Common myeloid progenitor, CD34-positive (primary cell): ENCODE data around the gene TYSND1.

Source experiments
- CTCF ChIA-PET: fragments of 350-600 bp; sonication (Branson Sonifier 250); formaldehyde crosslinking; loops from one replicate; lab custom pipeline; 2021; ENCODE audit warnings: antibody characterized with exemption; lab: Charles Lee
- POLR2A ChIA-PET: fragments of 350-600 bp; sonication (Branson Sonifier 250); formaldehyde crosslinking; loops from one replicate; lab custom pipeline; 2021; ENCODE audit warnings: antibody characterized with exemption; lab: Charles Lee
- DNase-seq, 3 donors: peaks; one replicate each; pipeline versions ENCODE4 v3.0.0 to v3.0.0-alpha.2; 2013
- H3K27ac ChIP-seq, 2 experiments: 1 replicate in 1 of 2; 2 replicates in 1 of 2; pipeline ENCODE4 v1.7.0; 2013; ENCODE audit warnings: inconsistent platforms in 2 of 2, low read length in 2 of 2, mild to moderate bottlenecking in 2 of 2, low read depth in 1 of 2, moderate library complexity in 1 of 2; ENCODE audit not compliant: severe bottlenecking in 2 of 2, insufficient read depth in 1 of 2, poor library complexity in 1 of 2
- H3K27me3 ChIP-seq, 5 experiments: replicated peaks in 2 of 5; 1 replicate in 3 of 5; 2 replicates in 2 of 5; pipeline versions ENCODE4 v1.6.1 to v1.7.0; 2013; ENCODE audit warnings: low read length in 4 of 5, mild to moderate bottlenecking in 2 of 5, moderate library complexity in 2 of 5, inconsistent platforms in 1 of 5; ENCODE audit not compliant: insufficient read depth in 5 of 5, control insufficient read depth in 4 of 5
- H3K36me3 ChIP-seq, 4 experiments: 1 replicate in 2 of 4; 2 replicates in 2 of 4; pipeline versions ENCODE4 v1.6.1 to v1.7.0; 2013; ENCODE audit warnings: low read length in 3 of 4, control low read depth in 1 of 4, mild to moderate bottlenecking in 1 of 4; ENCODE audit not compliant: control insufficient read depth in 4 of 4, insufficient read depth in 4 of 4
- H3K4me1 ChIP-seq, 4 experiments: 1 replicate in 3 of 4; 2 replicates in 1 of 4; pipeline versions ENCODE4 v1.6.1 to v1.7.1; 2013; ENCODE audit warnings: low read length in 3 of 4, mild to moderate bottlenecking in 3 of 4, control low read depth in 1 of 4, inconsistent platforms in 1 of 4, moderate library complexity in 1 of 4; ENCODE audit not compliant: control insufficient read depth in 4 of 4, insufficient read depth in 4 of 4; ENCODE audit errors: control extremely low read depth in 1 of 4
- H3K4me3 ChIP-seq, 7 experiments: 1 replicate in 4 of 7; 2 replicates in 3 of 7; pipeline versions ENCODE4 v1.5.1 to v1.7.0; 2013; ENCODE audit warnings: mild to moderate bottlenecking in 7 of 7, low read length in 6 of 7, moderate library complexity in 6 of 7, inconsistent platforms in 2 of 7, low read depth in 2 of 7, control low read depth in 1 of 7; ENCODE audit not compliant: insufficient read depth in 4 of 7, control insufficient read depth in 1 of 7; ENCODE audit errors: extremely low read depth in 1 of 7
- H3K9me3 ChIP-seq, 5 experiments: 1 replicate in 4 of 5; 2 replicates in 1 of 5; pipeline versions ENCODE4 v1.6.1 to v1.7.1; 2013; ENCODE audit warnings: low read length in 4 of 5, mild to moderate bottlenecking in 2 of 5, inconsistent platforms in 1 of 5, low read depth in 1 of 5, moderate library complexity in 1 of 5; ENCODE audit not compliant: control insufficient read depth in 4 of 5, insufficient read depth in 2 of 5; ENCODE audit errors: control extremely low read depth in 1 of 5
- WGBS: methylation state at CpG from one replicate; pipeline ENCODE4 v1.1.5; 2013; ENCODE audit not compliant: insufficient coverage; 5-methylcytosine and 5-hydroxymethylcytosine counted together

Gene TYSND1

GRCh38 chr10:70094250-70094649 lies 52.2 kb downstream of the TYSND1 start:
- WGBS = 100% methylated on average over 2 of the region's 2 CpGs
- Histone ChIP-seq H3K9me3 (no peaks in the 10 kb centered on the region), H3K4me3 (no peak overlapping the region), H3K36me3 (peaks cover 0 to 5% (median 1%) of the 10 kb centered on the region in 4 experiments), H3K27ac (no peak overlapping the region), H3K27me3 (no peaks in the 10 kb centered on the region), H3K4me1 (peaks cover 0 to 8% (median 1%) of the 10 kb centered on the region in 4 experiments)
- CTCF ChIA-PET = interaction anchor here (1.1 to 4.9 kb wide), 3 partner anchors 15 to 28 kb away, joined by 4 to 15 read pairs (median 6); no protein-coding TSS in a partner anchor
- POLR2A ChIA-PET = no interaction called here
- DNase-seq = no peak

- CTCF ChIA-PET = interaction anchor here (1.0 to 4.9 kb wide), 6 partner anchors 10 to 53 kb away, joined by 3 to 15 read pairs (median 4); partner anchors contain the start of gene TYSND1
- WGBS = 55% methylated on average over 4 of the region's 9 CpGs
- peak in 2 of 3 donors; percentile 18 to 26 for DNase-seq
- no peaks in the 10 kb centered on the region for H3K27me3 ChIP-seq
- POLR2A ChIA-PET = no interaction called here
- H3K4me1 ChIP-seq = peaks cover 0 to 8% (median 1%) of the 10 kb centered on the region in 4 experiments
- H3K4me3 ChIP-seq = no peak overlapping the region
- no peaks in the 10 kb centered on the region for H3K9me3 ChIP-seq
- H3K36me3 ChIP-seq = peaks cover 0 to 5% (median 1%) of the 10 kb centered on the region in 4 experiments
- H3K27ac ChIP-seq = no peak overlapping the region
Measured at GRCh38 chr10:70093335-70093944, 53.1 kb downstream of the TYSND1 start.

GRCh38 chr10:70092389-70092718 lies 54.1 kb downstream of the TYSND1 start:
- no peak for DNase-seq
- H3K27ac ChIP-seq = no peak overlapping the region
- ChIA-PET POLR2A (interaction anchor here (0.6 kb wide), 1 partner anchor 43 kb away, joined by 6 read pairs; no protein-coding TSS in a partner anchor), CTCF (interaction anchor here (1.0 to 4.9 kb wide), 4 partner anchors 12 to 54 kb away, joined by 3 to 15 read pairs (median 4); partner anchors contain the start of gene TYSND1)
- 98% methylated on average over 7 of the region's 7 CpGs for WGBS
- peaks cover 0 to 8% (median 1%) of the 10 kb centered on the region in 4 experiments for H3K4me1 ChIP-seq
- peaks cover 0 to 5% (median 1%) of the 10 kb centered on the region in 4 experiments for H3K36me3 ChIP-seq
- no peaks in the 10 kb centered on the region for H3K9me3 ChIP-seq
- H3K27me3 ChIP-seq = no peaks in the 10 kb centered on the region
- H3K4me3 ChIP-seq = no peak overlapping the region

GRCh38 chr10:70090951-70091350 lies 55.5 kb downstream of the TYSND1 start:
- Histone ChIP-seq H3K9me3 (no peaks in the 10 kb centered on the region), H3K36me3 (peaks cover 0 to 5% (median 1%) of the 10 kb centered on the region in 4 experiments), H3K4me1 (peaks cover 0 to 8% (median 1%) of the 10 kb centered on the region in 4 experiments), H3K27me3 (no peaks in the 10 kb centered on the region), H3K27ac (no peak overlapping the region), H3K4me3 (no peak overlapping the region)
- ChIA-PET CTCF (no interaction called here), POLR2A (no interaction called here)
- DNase-seq = no peak
- 100% methylated on average over 5 of the region's 5 CpGs for WGBS

- no peak overlapping the region for H3K27ac ChIP-seq
- H3K9me3 ChIP-seq = no peaks in the 10 kb centered on the region
- CTCF ChIA-PET = interaction anchor here (0.7 to 1.0 kb wide), 2 partner anchors 13 to 26 kb away, joined by 3 read pairs; no protein-coding TSS in a partner anchor
- DNase-seq = no peak
- POLR2A ChIA-PET = no interaction called here
- no peaks in the 10 kb centered on the region for H3K27me3 ChIP-seq
- peaks cover 0 to 5% (median 0%) of the 10 kb centered on the region in 4 experiments for H3K36me3 ChIP-seq
- WGBS = 97% methylated on average over 8 of the region's 8 CpGs
- H3K4me3 ChIP-seq = no peak overlapping the region
- H3K4me1 ChIP-seq = peaks cover 0 to 8% (median 1%) of the 10 kb centered on the region in 4 experiments
Measured at GRCh38 chr10:70090013-70090412, 56.5 kb downstream of the TYSND1 start.

- no peaks in the 10 kb centered on the region for H3K27me3 ChIP-seq
- H3K4me3 ChIP-seq = no peak overlapping the region
- WGBS = 100% methylated on average over 1 of the region's 3 CpGs
- ChIA-PET CTCF (no interaction called here), POLR2A (no interaction called here)
- no peak overlapping the region for H3K27ac ChIP-seq
- DNase-seq = no peak
- peaks cover 0 to 7% (median 1%) of the 10 kb centered on the region in 4 experiments for H3K4me1 ChIP-seq
- peaks cover 0 to 1% (median 0%) of the 10 kb centered on the region in 4 experiments for H3K36me3 ChIP-seq
- H3K9me3 ChIP-seq = no peaks in the 10 kb centered on the region
Measured at GRCh38 chr10:70088308-70088698, 58.2 kb downstream of the TYSND1 start.
